Mucosa of descending colon (tissue), 3 donors: ENCODE data around the gene TMEM187. TPM values are rescaled to one million over a fixed set of nuclear protein-coding genes. Genes with fewer than 3 reads are reported as not detected.

ENCODE experiments used
- ATAC-seq: fragments of 200-7000 bp; cut with Tn5 transposase; one replicate; pipeline ENCODE4 v1.9.1; 2020; ENCODE audit warnings: mild to moderate bottlenecking, moderate library complexity
- DNase-seq, 3 donors: peaks; one replicate each; pipeline ENCODE4 v3.0.0-alpha.2; 2020
- H3K36me3 ChIP-seq: fragments of 200-600 bp; one replicate; pipeline ENCODE4 v1.8.0; 2021; ENCODE audit warnings: low read depth, mild to moderate bottlenecking
- H3K4me1 ChIP-seq: fragments of 200-600 bp; one replicate; pipeline ENCODE4 v1.8.0; 2021; ENCODE audit warnings: low read depth, mild to moderate bottlenecking
- H3K4me3 ChIP-seq: fragments of 200-600 bp; one replicate; pipeline ENCODE4 v1.8.0; 2021; ENCODE audit warnings: mild to moderate bottlenecking
- H3K9me3 ChIP-seq: fragments of 200-600 bp; one replicate; pipeline ENCODE4 v1.8.0; 2021; ENCODE audit warnings: mild to moderate bottlenecking
- CTCF ChIP-seq: fragments of 200-600 bp; IDR thresholded peaks from one replicate; pipeline ENCODE4 v1.8.0; 2022; ENCODE audit warnings: antibody characterized with exemption, mild to moderate bottlenecking
- intact Hi-C, 2 donors: fragments of 100-400 bp; cut with DNase I in 1 of 2; cut with micrococcal nuclease in 1 of 2; formaldehyde crosslinking; loops; one replicate each; pipeline versions ENCODE4 v1.11.0 to v1.11.1; 2022; cut with DNase I, micrococcal nuclease
- total RNA-seq, 3 donors: library from RNA; stranded (reverse); fragmentation: NEBNext Ultra II Directional in 2 of 3; extraction: Animal tissue kit (Norgen Biotek cat#: 25700) in 2 of 3; gene quantifications; one replicate each; pipeline versions ENCODE4 v1.2.1 to v1.2.4, GENCODE V29; 2021 to 2023
- donor health status: DM: no; HTN: no; CAD: no; lungs with moderate emphysema.
- donor health status: DM: no; HTN: no; CAD: no.
- donor health status: DM: no; HTN: yes; CAD: no.

Gene TMEM187
- total RNA-seq, 3 donors from 2014 or later: 4.8 to 7.9 (median 7.8) TPM

DNA sequence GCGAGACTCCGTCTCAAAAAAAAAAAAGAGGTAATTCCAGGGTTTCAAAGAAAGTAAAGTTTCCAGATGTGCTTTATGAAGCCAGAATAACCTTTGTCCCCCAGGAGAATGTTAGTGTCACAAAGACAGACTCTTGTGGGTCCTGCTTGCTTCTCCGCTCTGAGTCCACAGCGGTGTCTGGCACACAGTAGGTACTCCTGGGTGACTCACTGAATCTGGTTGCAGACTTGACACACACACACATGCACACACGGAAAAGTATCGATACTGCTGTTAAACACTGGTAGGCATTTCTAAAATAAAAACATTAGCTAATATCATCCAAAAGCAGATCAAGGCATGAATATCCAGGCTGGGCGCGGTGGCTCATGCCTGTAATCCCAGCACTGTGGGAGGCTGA is 22.9 kb downstream of the TMEM187 start:
- no peak for TF ChIP-seq CTCF
- Histone ChIP-seq H3K9me3 (no peaks in the 10 kb centered on the region), H3K4me1 (no peaks in the 10 kb centered on the region), H3K4me3 (no peak overlapping the region), H3K36me3 (no peaks in the 10 kb centered on the region)
- no peak for DNase-seq
- no peak for ATAC-seq
- intact Hi-C loops: no loop called here

GRCh38 chrX:153999359-154000037 is 26.9 kb downstream of the TMEM187 start:
- peak; percentile 64 for ATAC-seq
- H3K4me1 ChIP-seq: no peaks in the 10 kb centered on the region
- no peaks in the 10 kb centered on the region for H3K36me3 ChIP-seq
- no peaks in the 10 kb centered on the region for H3K9me3 ChIP-seq
- intact Hi-C loops: no loop called here
- H3K4me3 ChIP-seq: no peak overlapping the region
- DNase-seq: no peak
- TF ChIP-seq CTCF: no peak

GRCh38 chrX:154000051-154000450 is 27.5 kb downstream of the TMEM187 start:
- Histone ChIP-seq H3K4me1 (no peaks in the 10 kb centered on the region), H3K4me3 (no peak overlapping the region), H3K9me3 (no peaks in the 10 kb centered on the region), H3K36me3 (no peaks in the 10 kb centered on the region)
- no peak for TF ChIP-seq CTCF
- DNase-seq: no peak
- peak; percentile 87 for ATAC-seq
- intact Hi-C loops: no loop called here

- no peak for TF ChIP-seq CTCF
- ATAC-seq: peak; percentile 45
- H3K4me3 ChIP-seq: no peak overlapping the region
- H3K4me1 ChIP-seq: no peaks in the 10 kb centered on the region
- no peaks in the 10 kb centered on the region for H3K36me3 ChIP-seq
- DNase-seq: peak in 1 of 3 donors; percentile 77
- intact Hi-C loops: no loop called here
- H3K9me3 ChIP-seq: no peaks in the 10 kb centered on the region
Observed at GRCh38 chrX:154002215-154002719, 29.7 kb downstream of the TMEM187 start.

DNA sequence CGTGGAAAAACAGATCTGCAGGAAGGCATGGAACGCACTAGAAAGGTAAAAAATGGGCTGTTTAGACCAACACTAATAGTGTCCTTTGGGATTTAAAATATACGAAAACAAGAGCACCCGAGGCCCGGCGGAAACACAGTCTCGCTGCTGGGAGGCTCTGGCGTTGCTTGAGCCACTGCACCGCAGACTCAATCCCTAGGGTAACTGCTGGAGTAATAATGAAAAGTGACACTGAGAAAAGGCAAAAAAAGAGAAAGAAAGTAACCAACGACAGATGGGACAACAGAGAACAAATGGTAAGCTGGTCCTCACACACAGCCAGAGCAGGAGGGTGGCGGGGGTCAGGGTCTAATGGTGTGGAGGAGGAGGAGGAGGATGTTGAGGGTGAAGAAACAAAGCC is 31.8 kb downstream of the TMEM187 start:
- intact Hi-C loops: no loop called here
- no peak for TF ChIP-seq CTCF
- no peak overlapping the region for H3K4me3 ChIP-seq
- no peak for ATAC-seq
- H3K4me1 ChIP-seq: no peaks in the 10 kb centered on the region
- no peaks in the 10 kb centered on the region for H3K36me3 ChIP-seq
- no peaks in the 10 kb centered on the region for H3K9me3 ChIP-seq
- DNase-seq: no peak
